DMS114 treated with DMSO at 0.1 percent for 48 hours (cell line): ENCODE results near the gene KNDC1.
A peak's percentile ranks its signal among the peaks of the same experiment; 100 is the strongest.
"Not testable (repeated sequence)": the region's sequence is repeated elsewhere in the genome, so short reads cannot be mapped to it uniquely, and the experiment has no call there.

Experiments
- DNase-seq: peaks from one replicate; lab custom pipeline; 2025; ENCODE audit not compliant: unreplicated experiment; lab: John Stamatoyannopoulos, UW

Gene KNDC1

GRCh38 chr10:133217800-133218589 is 58.0 kb downstream of the KNDC1 start:
- DNase-seq, result no peak

DNA sequence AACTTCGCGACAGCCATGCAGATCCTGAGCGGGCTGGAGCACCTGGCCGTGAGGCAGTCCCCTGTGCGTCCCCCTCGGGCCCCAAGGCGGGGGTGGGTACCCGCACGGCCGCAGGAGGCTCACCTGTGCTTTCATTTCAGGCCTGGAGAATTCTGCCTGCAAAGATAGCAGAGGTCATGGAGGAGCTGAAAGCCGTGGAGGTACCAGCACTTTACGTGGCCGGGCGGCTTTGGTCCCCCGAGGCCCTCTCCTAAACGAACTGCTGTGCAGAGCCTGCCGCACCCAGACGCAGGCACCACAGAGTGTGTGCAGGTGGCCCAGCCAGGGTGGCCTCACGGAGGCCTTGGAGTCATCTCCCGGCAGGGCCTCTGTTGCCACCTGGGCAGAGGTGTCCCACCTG is 58.9 kb downstream of the KNDC1 start:
- no peak for DNase-seq

DNA sequence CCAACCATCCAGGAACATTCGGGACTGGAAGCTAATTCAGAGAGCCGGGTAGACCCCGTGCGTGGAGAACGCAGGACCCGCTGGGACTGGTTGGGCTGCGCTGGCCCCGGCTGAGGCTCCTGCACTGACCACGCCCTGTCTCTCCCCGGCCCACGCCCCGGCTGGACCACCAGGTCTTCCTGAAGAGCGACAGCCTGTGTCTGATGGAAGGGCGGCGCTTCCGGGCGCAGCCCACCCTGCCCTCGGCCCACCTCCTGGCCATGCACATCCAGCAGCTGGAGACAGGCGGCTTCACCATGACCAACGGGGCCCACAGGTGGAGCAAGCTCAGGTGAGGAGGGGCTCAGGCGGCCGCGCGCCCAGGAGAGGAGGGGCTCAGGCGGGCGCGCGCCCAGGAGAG is 59.8 kb downstream of the KNDC1 start:
- no peak for DNase-seq

DNA sequence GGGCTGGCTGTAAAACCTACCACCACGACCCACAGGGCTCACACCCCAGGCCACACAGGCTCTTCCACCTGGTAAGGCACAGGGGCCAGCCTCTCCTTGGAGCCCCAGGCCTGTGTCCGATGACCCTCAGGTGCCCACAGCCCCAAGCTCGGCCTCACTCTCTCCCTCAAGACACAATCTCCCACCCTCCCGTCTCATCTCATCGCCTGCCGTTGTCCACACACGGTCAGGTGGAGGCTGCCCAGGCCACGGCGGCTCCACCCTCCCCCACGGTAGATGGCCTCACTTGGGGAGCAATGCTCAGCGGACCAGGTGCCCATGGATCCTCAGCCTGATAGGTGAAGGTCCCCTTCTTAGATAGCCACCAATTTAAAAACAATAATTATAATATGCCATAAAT is 61.3 kb downstream of the KNDC1 start:
- no peak for DNase-seq

DNA sequence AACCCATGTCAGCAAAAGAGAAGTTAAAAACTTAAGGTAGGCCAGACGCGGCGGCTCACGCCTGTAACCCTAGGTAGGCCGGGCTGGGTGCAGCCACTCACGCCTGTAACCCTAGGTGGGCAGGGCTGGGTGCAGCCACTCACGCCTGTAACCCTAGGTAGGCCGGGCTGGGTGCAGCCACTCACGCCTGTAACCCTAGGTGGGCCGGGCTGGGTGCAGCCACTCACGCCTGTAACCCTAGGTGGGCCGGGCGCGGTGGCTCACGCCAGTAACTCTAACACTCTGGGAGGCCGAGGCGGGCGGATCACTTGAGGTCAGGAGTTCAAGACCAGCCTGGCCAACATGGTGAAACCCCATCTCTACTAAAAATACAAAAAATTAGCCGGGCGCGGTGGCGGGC is 61.7 kb downstream of the KNDC1 start:
- not testable (repeated sequence) for DNase-seq

GRCh38 chr10:133224076-133224475 is 64.1 kb downstream of the KNDC1 start:
- no peak for DNase-seq

GRCh38 chr10:133224756-133225372 is 64.8 kb downstream of the KNDC1 start:
- no peak for DNase-seq

- no peak for DNase-seq
Observed at GRCh38 chr10:133225707-133226191, 65.7 kb downstream of the KNDC1 start.

- DNase-seq, result no peak
Observed at GRCh38 chr10:133226251-133226808, 66.3 kb downstream of the KNDC1 start.

DNA sequence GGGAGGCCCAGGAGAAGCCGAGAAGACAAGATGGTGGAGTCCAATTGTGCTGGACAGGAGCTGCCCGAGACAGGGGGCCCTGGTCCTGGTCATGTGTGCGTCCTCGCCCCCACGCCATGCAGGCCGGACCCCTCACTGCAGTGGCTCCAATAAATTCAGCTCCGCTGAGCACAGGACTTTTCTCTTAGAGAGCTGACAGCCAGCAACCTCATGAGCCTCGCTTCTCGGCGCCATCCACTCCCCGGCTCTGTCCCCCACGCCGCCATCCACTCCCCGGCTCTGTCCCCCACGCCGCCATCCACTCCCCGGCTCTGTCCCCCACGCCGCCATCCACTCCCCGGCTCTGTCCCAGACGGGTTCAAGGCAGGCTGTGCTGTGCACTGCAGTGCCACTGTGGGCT is 67.2 kb downstream of the KNDC1 start:
- DNase-seq, result no peak

DNA sequence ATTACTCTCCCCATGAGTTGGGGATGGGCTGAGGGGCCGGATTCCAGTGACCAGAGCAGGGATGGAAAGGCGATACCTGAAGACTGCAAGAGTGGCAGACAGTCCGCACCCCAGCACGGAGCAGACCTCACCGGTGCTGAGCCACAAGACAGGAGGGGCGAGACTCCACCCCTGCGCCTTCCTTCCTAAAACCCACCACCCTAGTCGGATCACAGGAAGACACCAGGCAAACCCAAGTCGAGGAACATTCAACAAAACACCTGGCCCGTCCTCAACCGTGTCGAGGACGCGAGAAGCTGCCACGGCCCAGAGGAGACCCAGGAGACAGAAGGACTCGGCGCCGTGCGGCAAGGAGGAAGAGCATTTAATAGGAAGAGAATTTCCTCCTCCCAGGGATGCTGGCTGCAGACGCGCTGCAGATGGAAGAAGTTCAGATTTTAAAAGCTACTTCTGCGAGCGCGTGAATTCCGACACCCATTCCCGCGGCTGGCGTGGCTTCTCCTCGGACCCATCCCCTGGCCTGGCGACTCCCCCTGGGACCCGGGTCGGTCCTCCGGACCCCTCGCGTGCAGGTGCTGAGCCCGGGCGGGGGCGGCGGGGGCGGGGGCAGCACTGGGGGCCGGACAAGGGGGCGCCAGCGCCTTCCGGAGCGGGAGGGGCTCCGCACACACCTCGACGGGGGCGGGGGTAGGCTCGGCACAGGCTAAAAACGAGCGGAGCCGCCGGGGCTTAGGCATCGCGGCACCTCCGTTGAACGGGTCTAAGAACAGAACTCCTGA is 69.4 kb downstream of the KNDC1 start:
- no peak for DNase-seq

DNA sequence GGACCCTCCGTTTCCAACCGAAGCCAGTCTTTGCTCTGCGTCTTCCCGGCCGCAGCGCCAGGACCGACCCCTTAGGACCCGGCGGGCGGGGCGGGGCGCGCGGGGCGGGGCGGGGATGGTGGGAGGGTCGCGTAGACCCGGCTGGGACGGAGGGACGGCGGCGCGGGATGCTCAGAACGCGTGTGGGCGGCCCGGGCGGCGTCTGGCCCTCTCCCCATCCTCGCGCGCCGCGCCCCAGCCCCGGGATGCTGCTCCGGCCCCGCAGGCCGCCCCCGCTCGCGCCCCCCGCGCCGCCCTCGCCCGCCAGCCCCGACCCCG is 70.0 kb downstream of the KNDC1 start, which contains the start of gene UTF1:
Gene UTF1 (plus strand): TSS at position 174 of the 318 bp plus-strand sequence. CDS start 72 bp downstream, at position 246.
- DNase-seq, result no peak

- DNase-seq, result peak; percentile 12
Observed at GRCh38 chr10:133230387-133231195, 70.6 kb downstream of the KNDC1 start.

GRCh38 chr10:133231244-133231945 is 71.4 kb downstream of the KNDC1 start:
- no peak for DNase-seq

DNA sequence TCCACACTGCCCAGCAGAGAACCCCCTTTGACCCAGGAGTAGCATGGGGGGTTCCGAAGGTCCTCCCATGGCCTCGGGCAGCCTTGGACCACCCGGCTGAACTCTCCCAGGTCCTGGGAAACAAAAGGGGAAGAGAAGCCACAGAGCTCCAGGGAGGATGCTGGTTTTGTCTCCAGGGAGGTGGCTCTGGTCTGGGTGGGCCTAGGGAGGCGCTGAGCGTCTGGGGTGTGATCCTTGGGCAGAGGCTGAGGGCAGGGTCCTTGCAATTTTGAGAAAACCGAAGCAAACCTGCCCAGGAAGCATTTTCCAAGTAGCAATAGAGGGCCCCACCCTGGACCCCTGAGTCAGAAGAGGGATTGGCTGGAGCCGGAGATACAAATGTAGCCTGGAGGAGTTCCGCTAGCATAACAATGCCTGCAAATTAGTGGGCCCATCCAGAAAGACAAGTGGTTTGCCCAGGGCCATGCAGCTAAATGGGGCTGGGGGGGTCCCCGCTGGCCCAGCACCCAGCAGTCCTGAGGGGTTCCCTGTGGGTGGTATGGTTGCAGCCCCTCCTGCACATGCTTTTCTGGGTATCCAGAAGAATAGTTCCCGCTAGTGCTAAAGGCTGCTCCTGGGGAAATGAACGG is 72.0 kb downstream of the KNDC1 start:
- DNase-seq, result no peak

GRCh38 chr10:133234796-133235195 is 74.8 kb downstream of the KNDC1 start:
- not testable (repeated sequence) for DNase-seq

DNA sequence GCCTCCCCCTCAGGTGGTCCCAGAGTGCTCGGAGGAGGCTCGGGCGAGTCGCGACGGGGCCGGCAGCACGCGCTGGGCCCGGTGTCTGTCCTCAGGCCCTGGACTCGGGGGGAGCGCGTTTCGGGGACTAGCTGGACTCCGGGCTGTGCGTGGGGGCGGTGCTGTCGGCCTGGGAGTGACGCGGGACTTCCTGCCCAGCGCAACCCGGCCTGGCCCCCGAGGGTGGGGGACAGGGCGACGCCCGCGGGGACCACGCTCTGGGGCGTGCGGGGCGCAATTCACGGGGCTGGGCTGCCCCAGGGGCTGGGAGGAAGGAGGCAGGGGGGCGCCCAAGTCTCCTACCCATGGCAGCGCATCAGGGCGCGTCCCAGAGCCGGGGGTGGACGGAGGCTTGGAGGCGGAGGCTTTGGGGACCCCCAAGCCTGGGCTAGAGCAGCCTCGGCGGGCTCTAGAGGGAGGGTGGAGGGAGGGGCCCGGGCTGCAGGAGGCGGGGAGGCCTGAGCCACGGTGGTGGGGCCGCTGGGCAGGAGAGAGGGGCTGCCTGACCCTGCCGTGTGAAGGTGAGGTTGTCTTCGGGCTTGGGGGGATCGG is 75.3 kb downstream of the KNDC1 start:
- DNase-seq, result no peak

GRCh38 chr10:133235932-133236331 is 75.9 kb downstream of the KNDC1 start:
- DNase-seq, result no peak
